Endothelial cell of umbilical vein (primary cell): ENCODE measurements around the gene MYO6. TPM values are rescaled to one million over a fixed set of nuclear protein-coding genes. Genes with fewer than 3 reads are reported as not detected.

Experiments used
- BruUV-seq: library from RNA; stranded (reverse); fragments of 400-500 nt; replicated peaks from 2 replicates; lab custom pipeline; 2021; lab: Mats Ljungman, UMichigan
- CTCF ChIA-PET: fragments of 300-600, 350-600 bp; sonication (Branson Sonifier 250); formaldehyde crosslinking; loops from one replicate; lab custom pipeline; 2021; ENCODE audit warnings: antibody characterized with exemption, inconsistent platforms; lab: Charles Lee
- POLR2A ChIA-PET: fragments of 300-600, 350-600 bp; sonication (Branson Sonifier 250); formaldehyde crosslinking; loops from one replicate; lab custom pipeline; 2021; ENCODE audit warnings: antibody characterized with exemption, inconsistent platforms; lab: Charles Lee
- DNase-seq: peaks from one replicate; pipeline ENCODE4 v3.0.0-alpha.2; 2011; ENCODE audit warnings: low read depth, low spot score
- FAIRE-seq: peaks from 2 replicates; lab custom pipeline; 2011; peaks lifted over from hg19 to GRCh38; lab: Jason Lieb, UNC
- H2AFZ ChIP-seq: 2 replicates; pipeline ENCODE4 v1.6.0; 2012; ENCODE audit warnings: low read depth, low read length, control low read depth, inconsistent platforms
- H3K27ac ChIP-seq: 2 replicates; pipeline ENCODE4 v1.5.1; 2011; ENCODE audit warnings: low read depth, mild to moderate bottlenecking, control low read depth, low read length, moderate library complexity; ENCODE audit not compliant: insufficient read depth
- H3K27me3 ChIP-seq, 2 experiments: 2 replicates each; pipeline versions ENCODE4 v1.6.0 to v1.6.1; 2011; ENCODE audit warnings: low read length in 2 of 2, mixed read lengths in 1 of 2; ENCODE audit not compliant: control insufficient read depth in 2 of 2, insufficient read depth in 2 of 2
- H3K36me3 ChIP-seq, 2 experiments: 2 replicates in 1 of 2; 3 replicates in 1 of 2; pipeline ENCODE4 v1.5.1; 2011; ENCODE audit warnings: low read length in 2 of 2, mild to moderate bottlenecking in 1 of 2, moderate library complexity in 1 of 2; ENCODE audit not compliant: control insufficient read depth in 2 of 2, insufficient read depth in 2 of 2; ENCODE audit errors: extremely low read depth in 1 of 2
- H3K4me1 ChIP-seq: 3 replicates; pipeline ENCODE4 v1.5.1; 2011; ENCODE audit warnings: mild to moderate bottlenecking, low read length; ENCODE audit not compliant: control insufficient read depth, insufficient read depth; ENCODE audit errors: extremely low read depth
- H3K4me2 ChIP-seq: 2 replicates; pipeline ENCODE4 v1.6.1; 2011; ENCODE audit warnings: low read length, control low read depth, mixed read lengths; ENCODE audit not compliant: insufficient read depth
- H3K4me3 ChIP-seq, 3 experiments: fragments of 200-600 bp in 1 of 3; sonication (generic), shearing (Covaris generic) in 1 of 3; replicated peaks in 1 of 3; 2 replicates each; pipeline ENCODE4 v1.5.1; 2011 to 2016; ENCODE audit warnings: control low read depth in 3 of 3, low read length in 3 of 3, mild to moderate bottlenecking in 2 of 3, inconsistent platforms in 1 of 3, low read depth in 1 of 3, moderate library complexity in 1 of 3; ENCODE audit not compliant: insufficient read depth in 1 of 3
- H3K79me2 ChIP-seq: 2 replicates; pipeline ENCODE4 v1.6.0; 2012; ENCODE audit warnings: low read length, inconsistent platforms; ENCODE audit not compliant: control insufficient read depth, insufficient read depth
- H3K9ac ChIP-seq: replicated peaks from 2 replicates; pipeline ENCODE3; 2011; ENCODE audit warnings: low read length, control low read depth; ENCODE audit not compliant: insufficient read depth; ENCODE audit errors: extremely low read depth
- H3K9me1 ChIP-seq: replicated peaks from 3 replicates; pipeline ENCODE4 v1.6.0; 2011; ENCODE audit warnings: mild to moderate bottlenecking, low read length; ENCODE audit not compliant: control insufficient read depth, insufficient read depth; ENCODE audit errors: extremely low read depth
- H3K9me3 ChIP-seq: replicated peaks from 2 replicates; pipeline ENCODE4 v1.5.1; 2012; ENCODE audit warnings: low read length, inconsistent platforms; ENCODE audit not compliant: control insufficient read depth, insufficient read depth
- H4K20me1 ChIP-seq: replicated peaks from 2 replicates; pipeline ENCODE3; 2011; ENCODE audit warnings: mild to moderate bottlenecking, low read length; ENCODE audit not compliant: control insufficient read depth, insufficient read depth; ENCODE audit errors: extremely low read depth
- EZH2 ChIP-seq: IDR thresholded peaks from 2 replicates; pipeline ENCODE4 v1.6.1; 2012; ENCODE audit warnings: borderline replicate concordance, low read depth, mild to moderate bottlenecking, moderate library complexity, low read length, inconsistent platforms; ENCODE audit not compliant: severe bottlenecking
- FOS ChIP-seq: IDR thresholded peaks from 2 replicates; pipeline ENCODE4 v1.6.1; 2011; ENCODE audit warnings: mild to moderate bottlenecking, low read length, moderate library complexity, borderline replicate concordance; ENCODE audit not compliant: insufficient read depth
- GATA2 ChIP-seq: IDR thresholded peaks from 2 replicates; pipeline ENCODE4 v1.7.0; 2011; ENCODE audit warnings: low read depth, mild to moderate bottlenecking, moderate library complexity, mixed read lengths, low read length; ENCODE audit not compliant: insufficient read length, insufficient read depth
- JUN ChIP-seq: IDR thresholded peaks from 2 replicates; pipeline ENCODE4 v1.6.1; 2011; ENCODE audit warnings: borderline replicate concordance, low read depth; ENCODE audit not compliant: insufficient read length, insufficient read depth
- MYC ChIP-seq: IDR thresholded peaks from one replicate; pipeline ENCODE4 v1.6.1; 2011; ENCODE audit warnings: mild to moderate bottlenecking, low read depth, low read length
- POLR2A ChIP-seq: IDR thresholded peaks from 2 replicates; pipeline ENCODE4 v1.6.1; 2012; ENCODE audit warnings: low read depth, mild to moderate bottlenecking, control low read depth, low read length
- POLR2AphosphoS5 ChIP-seq: IDR thresholded peaks from 2 replicates; pipeline ENCODE4 v1.6.1; 2012; ENCODE audit warnings: low read depth, mild to moderate bottlenecking, control low read depth, low read length, moderate library complexity; ENCODE audit not compliant: insufficient read depth
- dilution Hi-C: fragments of 300-500 bp; cut with MboI; formaldehyde crosslinking; loops from one replicate; pipeline ENCODE4 v1.15.0; 2019; ENCODE audit warnings: low sequenced_read_pairs; ENCODE audit not compliant: extremely low pct_ligation_motif_present
- intact Hi-C: fragments of 100-400 bp; cut with micrococcal nuclease; formaldehyde crosslinking; loops from one replicate; pipeline ENCODE4 v1.10.0; 2022
- polyA plus RNA-seq, 4 experiments: library from polyadenylated mRNA; depleted of rRNA in 3 of 4; stranded (reverse) in 3 of 4; unstranded in 1 of 4; fragments of >200 nt; gene quantifications; 2 replicates each; pipeline versions ENCODE4 v1.2.1 to v1.2.3, GENCODE V29; 2011 to 2012; ENCODE audit warnings: missing spikeins in 1 of 4
- total RNA-seq: library from RNA; stranded (reverse); gene quantifications from 2 replicates; pipeline ENCODE4 v1.2.3, GENCODE V29; 2021
- TF ChIP-seq, protein P1 (sequence below): IDR thresholded peaks from 2 replicates; pipeline ENCODE4 v1.6.1; 2011; ENCODE audit not compliant: insufficient read depth, insufficient read length
- TF ChIP-seq, protein P2 (sequence below), 2 donors: IDR thresholded peaks; 1 replicate in 1 of 2; 2 replicates in 1 of 2; pipeline ENCODE4 v1.5.1; 2011; ENCODE audit warnings: low read length in 2 of 2, mild to moderate bottlenecking in 2 of 2, moderate library complexity in 2 of 2, control low read depth in 1 of 2, inconsistent platforms in 1 of 2, low read depth in 1 of 2; ENCODE audit not compliant: insufficient read depth in 1 of 2; ENCODE audit errors: extremely low read depth in 1 of 2

MYO6 gene
- total and polyA plus RNA-seq, 2 donors (not counting 3 experiments of a cell fraction or from before 2014, with no cell fraction given): 15.5 to 68.0 TPM

DNA sequence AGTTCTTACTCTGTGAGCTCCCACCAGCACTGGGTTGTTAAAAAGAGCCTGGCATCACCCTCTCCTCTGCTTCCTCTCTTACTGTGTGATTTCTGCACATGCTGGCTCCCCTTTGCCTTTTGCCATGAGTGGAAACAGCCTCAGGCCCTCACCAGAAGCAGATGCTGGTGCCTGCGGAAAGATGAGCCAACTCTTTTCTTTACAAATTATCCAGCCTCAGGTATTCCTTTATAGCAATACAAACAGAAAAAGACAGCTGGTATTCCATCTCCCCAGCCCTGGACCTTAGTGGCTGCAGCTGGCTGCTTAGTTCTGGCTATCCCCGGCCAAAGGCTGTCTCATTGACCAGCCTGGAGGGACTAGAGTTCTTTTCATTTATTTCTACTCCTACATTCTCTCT lies 194.3 kb downstream of the MYO6 start:
- no peaks in the 10 kb centered on the region for H3K79me2 ChIP-seq
- H4K20me1 ChIP-seq: no peaks in the 10 kb centered on the region
- no peaks in the 10 kb centered on the region for H3K4me1 ChIP-seq
- H3K27ac ChIP-seq: no peak overlapping the region
- H3K9me1 ChIP-seq: no peaks in the 10 kb centered on the region
- H2AFZ ChIP-seq: no peak overlapping the region
- TF ChIP-seq GATA2 (no peak), MYC (no peak), EZH2 (no peak), JUN (no peak), FOS (no peak), POLR2AphosphoS5 (no peak), POLR2A (no peak)
- TF ChIP-seq, protein P1, sequence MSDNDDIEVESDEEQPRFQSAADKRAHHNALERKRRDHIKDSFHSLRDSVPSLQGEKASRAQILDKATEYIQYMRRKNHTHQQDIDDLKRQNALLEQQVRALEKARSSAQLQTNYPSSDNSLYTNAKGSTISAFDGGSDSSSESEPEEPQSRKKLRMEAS: no peak
- TF ChIP-seq, protein P2, sequence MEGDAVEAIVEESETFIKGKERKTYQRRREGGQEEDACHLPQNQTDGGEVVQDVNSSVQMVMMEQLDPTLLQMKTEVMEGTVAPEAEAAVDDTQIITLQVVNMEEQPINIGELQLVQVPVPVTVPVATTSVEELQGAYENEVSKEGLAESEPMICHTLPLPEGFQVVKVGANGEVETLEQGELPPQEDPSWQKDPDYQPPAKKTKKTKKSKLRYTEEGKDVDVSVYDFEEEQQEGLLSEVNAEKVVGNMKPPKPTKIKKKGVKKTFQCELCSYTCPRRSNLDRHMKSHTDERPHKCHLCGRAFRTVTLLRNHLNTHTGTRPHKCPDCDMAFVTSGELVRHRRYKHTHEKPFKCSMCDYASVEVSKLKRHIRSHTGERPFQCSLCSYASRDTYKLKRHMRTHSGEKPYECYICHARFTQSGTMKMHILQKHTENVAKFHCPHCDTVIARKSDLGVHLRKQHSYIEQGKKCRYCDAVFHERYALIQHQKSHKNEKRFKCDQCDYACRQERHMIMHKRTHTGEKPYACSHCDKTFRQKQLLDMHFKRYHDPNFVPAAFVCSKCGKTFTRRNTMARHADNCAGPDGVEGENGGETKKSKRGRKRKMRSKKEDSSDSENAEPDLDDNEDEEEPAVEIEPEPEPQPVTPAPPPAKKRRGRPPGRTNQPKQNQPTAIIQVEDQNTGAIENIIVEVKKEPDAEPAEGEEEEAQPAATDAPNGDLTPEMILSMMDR (IDR thresholded peaks at IDR 0.05; ENCODE audit: extremely low read depth in 1 of 2, insufficient read depth in 1 of 2, low read depth in 1 of 2, low read length in 2 of 2): no peak
- DNase-seq (no peak), FAIRE-seq (no peak)
- H3K27me3 ChIP-seq: peaks cover 5 to 34% of the 10 kb centered on the region in 2 experiments
- intact Hi-C loops (no loop called here), dilution Hi-C loops (no loop called here)
- no peaks in the 10 kb centered on the region for H3K9me3 ChIP-seq
- no peak overlapping the region for H3K9ac ChIP-seq
- H3K36me3 ChIP-seq: no peaks in the 10 kb centered on the region
- no TSS peak for BruUV-seq
- ChIA-PET CTCF (no interaction called here), POLR2A (no interaction called here)
- no peak overlapping the region for H3K4me2 ChIP-seq
- H3K4me3 ChIP-seq: no peak overlapping the region
